Peyer's patch (tissue), 4 donors: ENCODE data around the gene SLC2A10.

Experiments used
- POLR2A ChIP-seq, 2 donors: fragments of 450-650 bp; IDR thresholded peaks; one replicate each; pipeline ENCODE4 v1.5.1; 2017; ENCODE audit warnings: antibody characterized with exemption in 2 of 2, mild to moderate bottlenecking in 2 of 2, moderate library complexity in 2 of 2
- TF ChIP-seq, protein P1 (sequence below), 6 experiments: fragments of 450-650 bp in 4 of 6; fragments of 200-600 bp in 2 of 6; sonication (generic) in 1 of 6; IDR thresholded peaks; one replicate each; pipeline ENCODE4 v1.5.1; 2017 to 2019; ENCODE audit warnings: antibody characterized with exemption in 6 of 6, mild to moderate bottlenecking in 3 of 6, moderate library complexity in 1 of 6

- TF ChIP-seq, protein P1, sequence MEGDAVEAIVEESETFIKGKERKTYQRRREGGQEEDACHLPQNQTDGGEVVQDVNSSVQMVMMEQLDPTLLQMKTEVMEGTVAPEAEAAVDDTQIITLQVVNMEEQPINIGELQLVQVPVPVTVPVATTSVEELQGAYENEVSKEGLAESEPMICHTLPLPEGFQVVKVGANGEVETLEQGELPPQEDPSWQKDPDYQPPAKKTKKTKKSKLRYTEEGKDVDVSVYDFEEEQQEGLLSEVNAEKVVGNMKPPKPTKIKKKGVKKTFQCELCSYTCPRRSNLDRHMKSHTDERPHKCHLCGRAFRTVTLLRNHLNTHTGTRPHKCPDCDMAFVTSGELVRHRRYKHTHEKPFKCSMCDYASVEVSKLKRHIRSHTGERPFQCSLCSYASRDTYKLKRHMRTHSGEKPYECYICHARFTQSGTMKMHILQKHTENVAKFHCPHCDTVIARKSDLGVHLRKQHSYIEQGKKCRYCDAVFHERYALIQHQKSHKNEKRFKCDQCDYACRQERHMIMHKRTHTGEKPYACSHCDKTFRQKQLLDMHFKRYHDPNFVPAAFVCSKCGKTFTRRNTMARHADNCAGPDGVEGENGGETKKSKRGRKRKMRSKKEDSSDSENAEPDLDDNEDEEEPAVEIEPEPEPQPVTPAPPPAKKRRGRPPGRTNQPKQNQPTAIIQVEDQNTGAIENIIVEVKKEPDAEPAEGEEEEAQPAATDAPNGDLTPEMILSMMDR (IDR thresholded peaks at IDR 0.05), result no peak
- TF ChIP-seq POLR2A (IDR thresholded peaks at IDR 0.05), result no peak
These were observed 4.7 kb downstream of the SLC2A10 start for GRCh38 chr20:46713957-46714834.
